WTC11 (cell line): Measurements from ENCODE around the gene CDCA7L. TPM values are rescaled to one million over a fixed set of nuclear protein-coding genes. Genes with fewer than 3 reads are reported as not detected.

Experiments
- ATAC-seq: fragments of 200-7000 bp; cut with Tn5 transposase; 2 replicates; pipeline ENCODE4 v1.10.0; 2021; ENCODE audit warnings: mild to moderate bottlenecking, moderate library complexity
- CTCF ChIA-PET: fragments of 300-600 bp; sonication (Branson Sonifier 250); formaldehyde crosslinking; loops from one replicate; lab custom pipeline; 2021; ENCODE audit warnings: antibody characterized with exemption; lab: Charles Lee
- POLR2A ChIA-PET: fragments of 350-600 bp; sonication (Branson Sonifier 250); formaldehyde crosslinking; loops from one replicate; lab custom pipeline; 2021; ENCODE audit warnings: antibody characterized with exemption; lab: Charles Lee
- DNase-seq: peaks from one replicate; pipeline ENCODE4 v3.0.0; 2021; ENCODE audit warnings: low spot score
- H3K27ac Mint-ChIP-seq: 2 replicates; pipeline ENCODE4 v1.8.0; 2021; ENCODE audit warnings: mixed read lengths
- H3K27me3 Mint-ChIP-seq: 2 replicates; pipeline ENCODE4 v1.8.0; 2021; ENCODE audit warnings: low read depth, mild to moderate bottlenecking, moderate library complexity, mixed read lengths
- H3K36me3 Mint-ChIP-seq: 2 replicates; pipeline ENCODE4 v1.8.0; 2021; ENCODE audit warnings: mixed read lengths
- H3K4me1 Mint-ChIP-seq: 2 replicates; pipeline ENCODE4 v1.8.0; 2022; ENCODE audit warnings: mixed read lengths
- H3K4me3 Mint-ChIP-seq: 2 replicates; pipeline ENCODE4 v1.8.0; 2021; ENCODE audit warnings: mild to moderate bottlenecking, moderate library complexity, mixed read lengths
- H3K9me3 Mint-ChIP-seq: 2 replicates; pipeline ENCODE4 v1.8.0; 2021; ENCODE audit warnings: mixed read lengths
- CBFB ChIP-seq: sonication (generic); formaldehyde crosslinking; IDR thresholded peaks from 2 replicates; pipeline ENCODE4 v1.8.1; 2022; ENCODE audit warnings: mild to moderate bottlenecking, low read depth, missing genetic modification reagents
- NFATC4 ChIP-seq: fragments of 250-450 bp; sonication (Bioruptor Pico); IDR thresholded peaks from 2 replicates; pipeline ENCODE4 v1.9.0; 2021; ENCODE audit warnings: mild to moderate bottlenecking
- NFYB ChIP-seq: sonication (generic); formaldehyde crosslinking; conservative IDR thresholded peaks from 2 replicates; pipeline ENCODE4 v1.8.0; 2022; ENCODE audit warnings: low read depth, missing genetic modification reagents
- SMAD3 ChIP-seq: sonication (generic); formaldehyde crosslinking; IDR thresholded peaks from 2 replicates; pipeline ENCODE4 v1.8.0; 2022; ENCODE audit warnings: missing genetic modification reagents, mild to moderate bottlenecking, borderline replicate concordance
- TCF7 ChIP-seq: sonication (generic); formaldehyde crosslinking; IDR thresholded peaks from 2 replicates; pipeline ENCODE4 v1.8.0; 2022; ENCODE audit warnings: mild to moderate bottlenecking, low read depth, missing genetic modification reagents, moderate library complexity
- TEAD4 ChIP-seq: sonication (generic); formaldehyde crosslinking; IDR thresholded peaks from 2 replicates; pipeline ENCODE4 v1.8.0; 2022; ENCODE audit warnings: mild to moderate bottlenecking, missing genetic modification reagents
- ZNF138 ChIP-seq: sonication (generic); formaldehyde crosslinking; conservative IDR thresholded peaks from 2 replicates; pipeline ENCODE4 v1.8.1; 2022; ENCODE audit warnings: mild to moderate bottlenecking, moderate library complexity, missing genetic modification reagents
- ZNF396 ChIP-seq: fragments of 250-450 bp; sonication (Bioruptor Pico); IDR thresholded peaks from 2 replicates; pipeline ENCODE4 v1.8.0; 2021; ENCODE audit warnings: mild to moderate bottlenecking, moderate library complexity, borderline replicate concordance
- total RNA-seq: library from RNA; stranded (reverse); gene quantifications from 3 replicates; pipeline ENCODE4 v1.2.3, GENCODE V29; 2021
- TF ChIP-seq, protein P1 (sequence below): fragments of 250-450 bp; sonication (Bioruptor Pico); IDR thresholded peaks from 2 replicates; pipeline ENCODE4 v1.9.0; 2021; ENCODE audit warnings: mild to moderate bottlenecking, borderline replicate concordance
- TF ChIP-seq, protein P2 (sequence below): sonication (generic); formaldehyde crosslinking; IDR thresholded peaks from 2 replicates; pipeline ENCODE4 v1.8.0; 2022; ENCODE audit warnings: mild to moderate bottlenecking, missing genetic modification reagents
- TF ChIP-seq, protein P3 (sequence below): sonication (generic); formaldehyde crosslinking; IDR thresholded peaks from 2 replicates; pipeline ENCODE4 v1.8.0; 2022; ENCODE audit warnings: mild to moderate bottlenecking, missing genetic modification reagents
- TF ChIP-seq, protein P4 (sequence below): sonication (generic); formaldehyde crosslinking; conservative IDR thresholded peaks from 2 replicates; pipeline ENCODE4 v1.8.1; 2023; ENCODE audit warnings: mild to moderate bottlenecking, low read depth, missing genetic modification reagents, moderate library complexity
- TF ChIP-seq, protein P5 (sequence below): fragments of 250-450 bp; sonication (Bioruptor Pico); IDR thresholded peaks from 2 replicates; pipeline ENCODE4 v2.1.2; 2022; ENCODE audit warnings: mild to moderate bottlenecking, moderate library complexity
- TF ChIP-seq, protein P6 (sequence below): sonication (generic); formaldehyde crosslinking; IDR thresholded peaks from 2 replicates; pipeline ENCODE4 v1.8.0; 2023; ENCODE audit warnings: missing genetic modification reagents, mild to moderate bottlenecking, borderline replicate concordance
- TF ChIP-seq, protein P7 (sequence below): sonication (generic); formaldehyde crosslinking; IDR thresholded peaks from 2 replicates; pipeline ENCODE4 v1.8.0; 2023; ENCODE audit warnings: mild to moderate bottlenecking, missing genetic modification reagents

Gene CDCA7L
- total RNA-seq, 1 experiment from 2014 or later = 161 TPM

DNA sequence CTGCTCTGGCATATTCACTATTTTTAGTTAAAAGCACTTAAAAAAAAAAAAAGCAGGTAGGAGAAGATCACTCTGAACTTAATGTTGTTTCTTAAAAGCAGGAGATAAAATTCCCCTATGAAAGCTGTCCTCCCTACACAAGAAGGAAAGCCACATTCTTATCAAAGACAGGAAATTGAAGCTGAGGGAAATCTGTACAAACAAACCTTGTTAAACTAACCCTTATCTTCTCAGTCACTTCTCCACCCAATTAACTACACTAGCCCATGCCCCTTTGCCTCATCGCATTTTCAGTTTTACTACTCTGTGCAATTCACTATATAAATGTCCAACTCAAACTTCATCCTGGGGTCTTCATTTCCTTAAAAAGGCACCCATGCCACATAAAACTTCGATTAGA is 2.7 kb upstream of the CDCA7L start (continued):
- TF ChIP-seq, protein P1, sequence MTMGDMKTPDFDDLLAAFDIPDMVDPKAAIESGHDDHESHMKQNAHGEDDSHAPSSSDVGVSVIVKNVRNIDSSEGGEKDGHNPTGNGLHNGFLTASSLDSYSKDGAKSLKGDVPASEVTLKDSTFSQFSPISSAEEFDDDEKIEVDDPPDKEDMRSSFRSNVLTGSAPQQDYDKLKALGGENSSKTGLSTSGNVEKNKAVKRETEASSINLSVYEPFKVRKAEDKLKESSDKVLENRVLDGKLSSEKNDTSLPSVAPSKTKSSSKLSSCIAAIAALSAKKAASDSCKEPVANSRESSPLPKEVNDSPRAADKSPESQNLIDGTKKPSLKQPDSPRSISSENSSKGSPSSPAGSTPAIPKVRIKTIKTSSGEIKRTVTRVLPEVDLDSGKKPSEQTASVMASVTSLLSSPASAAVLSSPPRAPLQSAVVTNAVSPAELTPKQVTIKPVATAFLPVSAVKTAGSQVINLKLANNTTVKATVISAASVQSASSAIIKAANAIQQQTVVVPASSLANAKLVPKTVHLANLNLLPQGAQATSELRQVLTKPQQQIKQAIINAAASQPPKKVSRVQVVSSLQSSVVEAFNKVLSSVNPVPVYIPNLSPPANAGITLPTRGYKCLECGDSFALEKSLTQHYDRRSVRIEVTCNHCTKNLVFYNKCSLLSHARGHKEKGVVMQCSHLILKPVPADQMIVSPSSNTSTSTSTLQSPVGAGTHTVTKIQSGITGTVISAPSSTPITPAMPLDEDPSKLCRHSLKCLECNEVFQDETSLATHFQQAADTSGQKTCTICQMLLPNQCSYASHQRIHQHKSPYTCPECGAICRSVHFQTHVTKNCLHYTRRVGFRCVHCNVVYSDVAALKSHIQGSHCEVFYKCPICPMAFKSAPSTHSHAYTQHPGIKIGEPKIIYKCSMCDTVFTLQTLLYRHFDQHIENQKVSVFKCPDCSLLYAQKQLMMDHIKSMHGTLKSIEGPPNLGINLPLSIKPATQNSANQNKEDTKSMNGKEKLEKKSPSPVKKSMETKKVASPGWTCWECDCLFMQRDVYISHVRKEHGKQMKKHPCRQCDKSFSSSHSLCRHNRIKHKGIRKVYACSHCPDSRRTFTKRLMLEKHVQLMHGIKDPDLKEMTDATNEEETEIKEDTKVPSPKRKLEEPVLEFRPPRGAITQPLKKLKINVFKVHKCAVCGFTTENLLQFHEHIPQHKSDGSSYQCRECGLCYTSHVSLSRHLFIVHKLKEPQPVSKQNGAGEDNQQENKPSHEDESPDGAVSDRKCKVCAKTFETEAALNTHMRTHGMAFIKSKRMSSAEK (CRISPR knock-in tag) = no peak
- no peak for TF ChIP-seq ZNF138 (CRISPR knock-in tag)
- no peak for TF ChIP-seq NFYB (CRISPR knock-in tag)
- TF ChIP-seq NFATC4 (CRISPR knock-in tag) = no peak
- TF ChIP-seq TCF7 (CRISPR knock-in tag) = no peak
- TF ChIP-seq ZNF396 (CRISPR knock-in tag) = no peak
- TF ChIP-seq, protein P2, sequence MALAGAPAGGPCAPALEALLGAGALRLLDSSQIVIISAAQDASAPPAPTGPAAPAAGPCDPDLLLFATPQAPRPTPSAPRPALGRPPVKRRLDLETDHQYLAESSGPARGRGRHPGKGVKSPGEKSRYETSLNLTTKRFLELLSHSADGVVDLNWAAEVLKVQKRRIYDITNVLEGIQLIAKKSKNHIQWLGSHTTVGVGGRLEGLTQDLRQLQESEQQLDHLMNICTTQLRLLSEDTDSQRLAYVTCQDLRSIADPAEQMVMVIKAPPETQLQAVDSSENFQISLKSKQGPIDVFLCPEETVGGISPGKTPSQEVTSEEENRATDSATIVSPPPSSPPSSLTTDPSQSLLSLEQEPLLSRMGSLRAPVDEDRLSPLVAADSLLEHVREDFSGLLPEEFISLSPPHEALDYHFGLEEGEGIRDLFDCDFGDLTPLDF (CRISPR knock-in tag) = no peak
- TF ChIP-seq CBFB = no peak
- TF ChIP-seq, protein P3, sequence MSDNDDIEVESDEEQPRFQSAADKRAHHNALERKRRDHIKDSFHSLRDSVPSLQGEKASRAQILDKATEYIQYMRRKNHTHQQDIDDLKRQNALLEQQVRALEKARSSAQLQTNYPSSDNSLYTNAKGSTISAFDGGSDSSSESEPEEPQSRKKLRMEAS (CRISPR knock-in tag) = no peak

DNA sequence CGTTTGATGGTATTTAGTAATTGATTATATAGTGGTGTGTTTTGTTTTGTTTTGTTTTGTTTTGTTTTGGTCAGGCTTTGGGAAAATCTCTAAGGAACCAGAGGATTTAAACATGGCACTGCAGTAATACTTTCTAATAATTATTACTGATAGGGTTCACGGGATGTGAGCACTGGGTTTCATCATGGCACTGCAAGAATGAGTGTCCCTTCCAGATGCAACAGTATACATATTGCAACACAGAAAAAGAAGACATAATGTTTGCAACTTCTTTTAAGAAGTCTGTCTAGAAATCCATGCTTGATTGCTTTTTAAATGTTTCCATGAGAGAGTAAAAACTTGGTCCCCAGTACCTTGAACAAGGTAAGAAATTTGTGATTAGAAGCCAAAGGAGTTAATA is 2.2 kb upstream of the CDCA7L start:
- Mint-ChIP-seq H3K27ac (no peak overlapping the region), H3K36me3 (no peaks in the 10 kb centered on the region), H3K27me3 (no peaks in the 10 kb centered on the region), H3K9me3 (no peaks in the 10 kb centered on the region), H3K4me3 (no peak overlapping the region), H3K4me1 (peaks cover 29% of the 10 kb centered on the region)
- no peak for ATAC-seq
- ChIA-PET CTCF (no interaction called here), POLR2A (no interaction called here)
- DNase-seq = no peak
- TF ChIP-seq, protein P4, sequence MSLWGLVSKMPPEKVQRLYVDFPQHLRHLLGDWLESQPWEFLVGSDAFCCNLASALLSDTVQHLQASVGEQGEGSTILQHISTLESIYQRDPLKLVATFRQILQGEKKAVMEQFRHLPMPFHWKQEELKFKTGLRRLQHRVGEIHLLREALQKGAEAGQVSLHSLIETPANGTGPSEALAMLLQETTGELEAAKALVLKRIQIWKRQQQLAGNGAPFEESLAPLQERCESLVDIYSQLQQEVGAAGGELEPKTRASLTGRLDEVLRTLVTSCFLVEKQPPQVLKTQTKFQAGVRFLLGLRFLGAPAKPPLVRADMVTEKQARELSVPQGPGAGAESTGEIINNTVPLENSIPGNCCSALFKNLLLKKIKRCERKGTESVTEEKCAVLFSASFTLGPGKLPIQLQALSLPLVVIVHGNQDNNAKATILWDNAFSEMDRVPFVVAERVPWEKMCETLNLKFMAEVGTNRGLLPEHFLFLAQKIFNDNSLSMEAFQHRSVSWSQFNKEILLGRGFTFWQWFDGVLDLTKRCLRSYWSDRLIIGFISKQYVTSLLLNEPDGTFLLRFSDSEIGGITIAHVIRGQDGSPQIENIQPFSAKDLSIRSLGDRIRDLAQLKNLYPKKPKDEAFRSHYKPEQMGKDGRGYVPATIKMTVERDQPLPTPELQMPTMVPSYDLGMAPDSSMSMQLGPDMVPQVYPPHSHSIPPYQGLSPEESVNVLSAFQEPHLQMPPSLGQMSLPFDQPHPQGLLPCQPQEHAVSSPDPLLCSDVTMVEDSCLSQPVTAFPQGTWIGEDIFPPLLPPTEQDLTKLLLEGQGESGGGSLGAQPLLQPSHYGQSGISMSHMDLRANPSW (CRISPR knock-in tag) = no peak
- TF ChIP-seq, protein P5, sequence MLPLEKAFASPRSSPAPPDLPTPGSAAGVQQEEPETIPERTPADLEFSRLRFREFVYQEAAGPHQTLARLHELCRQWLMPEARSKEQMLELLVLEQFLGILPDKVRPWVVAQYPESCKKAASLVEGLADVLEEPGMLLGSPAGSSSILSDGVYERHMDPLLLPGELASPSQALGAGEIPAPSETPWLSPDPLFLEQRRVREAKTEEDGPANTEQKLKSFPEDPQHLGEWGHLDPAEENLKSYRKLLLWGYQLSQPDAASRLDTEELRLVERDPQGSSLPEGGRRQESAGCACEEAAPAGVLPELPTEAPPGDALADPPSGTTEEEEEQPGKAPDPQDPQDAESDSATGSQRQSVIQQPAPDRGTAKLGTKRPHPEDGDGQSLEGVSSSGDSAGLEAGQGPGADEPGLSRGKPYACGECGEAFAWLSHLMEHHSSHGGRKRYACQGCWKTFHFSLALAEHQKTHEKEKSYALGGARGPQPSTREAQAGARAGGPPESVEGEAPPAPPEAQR = no peak
- TF ChIP-seq TEAD4 (CRISPR knock-in tag) (no peak), SMAD3 (no peak)
- TF ChIP-seq, protein P6, sequence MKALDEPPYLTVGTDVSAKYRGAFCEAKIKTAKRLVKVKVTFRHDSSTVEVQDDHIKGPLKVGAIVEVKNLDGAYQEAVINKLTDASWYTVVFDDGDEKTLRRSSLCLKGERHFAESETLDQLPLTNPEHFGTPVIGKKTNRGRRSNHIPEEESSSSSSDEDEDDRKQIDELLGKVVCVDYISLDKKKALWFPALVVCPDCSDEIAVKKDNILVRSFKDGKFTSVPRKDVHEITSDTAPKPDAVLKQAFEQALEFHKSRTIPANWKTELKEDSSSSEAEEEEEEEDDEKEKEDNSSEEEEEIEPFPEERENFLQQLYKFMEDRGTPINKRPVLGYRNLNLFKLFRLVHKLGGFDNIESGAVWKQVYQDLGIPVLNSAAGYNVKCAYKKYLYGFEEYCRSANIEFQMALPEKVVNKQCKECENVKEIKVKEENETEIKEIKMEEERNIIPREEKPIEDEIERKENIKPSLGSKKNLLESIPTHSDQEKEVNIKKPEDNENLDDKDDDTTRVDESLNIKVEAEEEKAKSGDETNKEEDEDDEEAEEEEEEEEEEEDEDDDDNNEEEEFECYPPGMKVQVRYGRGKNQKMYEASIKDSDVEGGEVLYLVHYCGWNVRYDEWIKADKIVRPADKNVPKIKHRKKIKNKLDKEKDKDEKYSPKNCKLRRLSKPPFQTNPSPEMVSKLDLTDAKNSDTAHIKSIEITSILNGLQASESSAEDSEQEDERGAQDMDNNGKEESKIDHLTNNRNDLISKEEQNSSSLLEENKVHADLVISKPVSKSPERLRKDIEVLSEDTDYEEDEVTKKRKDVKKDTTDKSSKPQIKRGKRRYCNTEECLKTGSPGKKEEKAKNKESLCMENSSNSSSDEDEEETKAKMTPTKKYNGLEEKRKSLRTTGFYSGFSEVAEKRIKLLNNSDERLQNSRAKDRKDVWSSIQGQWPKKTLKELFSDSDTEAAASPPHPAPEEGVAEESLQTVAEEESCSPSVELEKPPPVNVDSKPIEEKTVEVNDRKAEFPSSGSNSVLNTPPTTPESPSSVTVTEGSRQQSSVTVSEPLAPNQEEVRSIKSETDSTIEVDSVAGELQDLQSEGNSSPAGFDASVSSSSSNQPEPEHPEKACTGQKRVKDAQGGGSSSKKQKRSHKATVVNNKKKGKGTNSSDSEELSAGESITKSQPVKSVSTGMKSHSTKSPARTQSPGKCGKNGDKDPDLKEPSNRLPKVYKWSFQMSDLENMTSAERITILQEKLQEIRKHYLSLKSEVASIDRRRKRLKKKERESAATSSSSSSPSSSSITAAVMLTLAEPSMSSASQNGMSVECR = no peak
- TF ChIP-seq, protein P7, sequence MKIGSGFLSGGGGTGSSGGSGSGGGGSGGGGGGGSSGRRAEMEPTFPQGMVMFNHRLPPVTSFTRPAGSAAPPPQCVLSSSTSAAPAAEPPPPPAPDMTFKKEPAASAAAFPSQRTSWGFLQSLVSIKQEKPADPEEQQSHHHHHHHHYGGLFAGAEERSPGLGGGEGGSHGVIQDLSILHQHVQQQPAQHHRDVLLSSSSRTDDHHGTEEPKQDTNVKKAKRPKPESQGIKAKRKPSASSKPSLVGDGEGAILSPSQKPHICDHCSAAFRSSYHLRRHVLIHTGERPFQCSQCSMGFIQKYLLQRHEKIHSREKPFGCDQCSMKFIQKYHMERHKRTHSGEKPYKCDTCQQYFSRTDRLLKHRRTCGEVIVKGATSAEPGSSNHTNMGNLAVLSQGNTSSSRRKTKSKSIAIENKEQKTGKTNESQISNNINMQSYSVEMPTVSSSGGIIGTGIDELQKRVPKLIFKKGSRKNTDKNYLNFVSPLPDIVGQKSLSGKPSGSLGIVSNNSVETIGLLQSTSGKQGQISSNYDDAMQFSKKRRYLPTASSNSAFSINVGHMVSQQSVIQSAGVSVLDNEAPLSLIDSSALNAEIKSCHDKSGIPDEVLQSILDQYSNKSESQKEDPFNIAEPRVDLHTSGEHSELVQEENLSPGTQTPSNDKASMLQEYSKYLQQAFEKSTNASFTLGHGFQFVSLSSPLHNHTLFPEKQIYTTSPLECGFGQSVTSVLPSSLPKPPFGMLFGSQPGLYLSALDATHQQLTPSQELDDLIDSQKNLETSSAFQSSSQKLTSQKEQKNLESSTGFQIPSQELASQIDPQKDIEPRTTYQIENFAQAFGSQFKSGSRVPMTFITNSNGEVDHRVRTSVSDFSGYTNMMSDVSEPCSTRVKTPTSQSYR (CRISPR knock-in tag) = no peak
